ENCODE data around the gene WLS.

The WLS gene

DNA sequence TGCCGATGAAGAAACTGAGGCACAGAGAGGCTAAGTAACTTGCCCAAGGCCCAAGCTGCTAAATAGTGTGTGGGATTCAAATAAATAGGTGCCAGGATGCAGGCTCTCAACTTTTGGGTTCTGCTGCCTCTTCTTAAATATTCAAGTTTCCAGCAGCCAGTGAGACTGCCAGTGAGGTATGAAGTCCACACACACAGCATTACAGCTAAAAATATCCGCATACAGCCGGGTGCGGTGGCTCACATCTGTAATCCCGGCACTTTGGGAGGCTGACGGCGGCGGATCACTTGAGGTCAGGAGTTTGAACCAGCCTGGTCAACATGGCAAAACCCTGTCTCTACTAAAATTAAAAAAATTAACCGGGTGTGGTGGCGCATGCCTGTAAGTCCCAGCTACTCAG, 103.5 kb downstream of the WLS start:
- no peak for DNase-seq

DNA sequence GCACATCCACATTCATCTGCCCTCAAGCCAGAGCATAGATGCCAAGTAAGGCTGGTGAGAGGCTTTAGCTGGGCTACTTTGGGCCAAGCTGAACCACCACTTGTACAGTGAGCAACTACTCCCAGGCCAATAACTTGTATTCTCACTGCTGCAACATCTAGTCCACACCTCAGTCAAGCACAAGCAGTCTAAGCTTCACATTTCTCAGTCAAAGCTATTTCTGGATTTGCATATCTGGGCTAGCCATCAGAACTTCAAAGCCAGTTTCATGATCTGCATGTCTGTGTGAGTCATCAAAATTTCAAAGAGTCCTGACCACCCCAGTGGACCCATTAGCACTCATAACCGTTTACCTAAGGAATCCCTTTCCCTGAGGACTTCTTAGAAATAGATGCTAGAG, 104.2 kb downstream of the WLS start:
- no peak for DNase-seq

DNA sequence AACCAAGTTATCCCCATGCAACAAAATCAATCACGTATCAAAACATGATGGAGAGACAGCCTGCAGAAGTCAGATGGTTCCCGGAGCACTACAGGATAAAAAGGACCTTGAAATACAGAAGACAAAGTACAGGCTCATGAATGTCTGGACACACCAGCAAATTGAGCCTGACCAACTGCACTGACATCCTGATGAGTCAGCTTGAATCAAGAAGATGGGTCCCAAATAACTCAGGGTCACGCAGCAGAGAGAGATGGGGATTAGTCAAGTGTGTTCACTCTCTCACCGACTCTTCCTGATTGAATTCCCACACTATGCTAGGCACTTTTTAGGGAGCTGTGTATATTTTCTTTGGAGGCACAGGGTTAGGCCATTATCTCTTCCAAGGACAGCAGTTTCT, 110.8 kb downstream of the WLS start:
- DNase-seq = no peak

DNA sequence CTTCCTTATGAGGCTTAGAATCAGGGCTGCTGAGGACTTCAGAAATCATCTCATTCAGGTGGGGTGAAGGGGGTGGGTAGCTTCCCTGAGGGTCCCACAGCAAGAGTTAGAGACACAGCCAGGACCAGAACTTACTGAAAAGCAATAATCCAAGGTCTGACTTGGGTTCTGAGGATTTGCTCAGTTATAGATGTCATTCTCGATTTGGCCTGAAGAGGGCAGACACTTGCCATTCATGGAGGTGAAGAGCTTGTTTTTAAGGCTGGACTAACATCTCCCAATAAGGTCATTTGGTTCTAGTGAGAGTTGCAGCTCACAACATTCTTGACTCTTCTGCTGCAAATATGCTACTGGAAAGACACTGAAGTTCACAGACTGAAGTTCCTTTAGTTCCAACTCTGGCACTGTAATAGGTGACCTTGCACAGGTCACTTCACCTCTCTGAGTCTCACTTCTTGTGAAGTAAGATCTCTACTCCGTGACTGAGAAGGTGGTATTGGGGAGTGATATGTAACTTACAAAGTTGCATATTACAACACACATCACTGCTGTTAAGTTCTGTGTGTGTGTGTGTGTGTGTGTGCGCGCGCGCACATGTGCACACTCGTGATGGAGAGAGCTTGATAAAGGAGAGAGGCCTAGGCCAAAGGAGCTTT, 112.1 kb downstream of the WLS start:
- no peak for DNase-seq

DNA sequence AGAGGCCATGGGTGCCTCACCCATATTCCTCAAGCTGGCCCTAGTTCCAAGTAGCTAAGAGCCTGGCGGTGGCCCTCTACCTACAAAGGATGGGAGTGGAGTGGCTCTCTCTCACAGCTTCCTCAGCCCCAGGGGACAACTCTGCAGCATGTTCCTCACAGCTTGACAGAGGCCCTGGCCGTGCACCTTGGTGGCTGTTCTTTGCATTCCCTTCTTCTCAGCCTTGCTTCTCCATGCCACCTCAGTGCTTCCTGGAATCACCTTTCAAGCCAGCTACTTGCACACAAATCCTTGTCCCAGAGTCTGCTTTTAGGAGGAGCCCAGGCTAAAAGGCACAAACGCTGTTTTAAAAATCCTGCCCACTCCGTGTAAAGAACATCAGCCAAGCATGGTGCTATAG, 112.9 kb downstream of the WLS start:
- DNase-seq = no peak

DNA sequence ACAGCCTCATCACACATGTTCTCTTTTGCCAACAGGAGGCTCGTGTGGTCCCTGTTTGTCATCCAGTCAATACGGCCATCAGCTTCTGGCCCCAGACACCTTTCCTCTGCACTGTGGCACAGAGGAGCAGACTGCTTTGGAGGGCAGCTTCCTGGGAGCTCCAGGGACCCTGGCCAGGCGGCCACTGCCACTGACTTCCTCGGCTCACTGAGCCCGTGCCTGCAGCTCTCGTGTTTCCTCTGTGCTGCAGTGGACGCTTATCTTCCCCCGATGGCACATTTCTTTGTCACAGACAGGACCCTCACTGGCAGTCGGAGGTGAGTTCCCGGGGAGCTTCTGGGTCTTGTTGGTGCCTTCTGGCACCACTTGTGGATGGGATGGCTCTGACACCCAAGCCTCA, 114.9 kb downstream of the WLS start:
- no peak for DNase-seq

DNA sequence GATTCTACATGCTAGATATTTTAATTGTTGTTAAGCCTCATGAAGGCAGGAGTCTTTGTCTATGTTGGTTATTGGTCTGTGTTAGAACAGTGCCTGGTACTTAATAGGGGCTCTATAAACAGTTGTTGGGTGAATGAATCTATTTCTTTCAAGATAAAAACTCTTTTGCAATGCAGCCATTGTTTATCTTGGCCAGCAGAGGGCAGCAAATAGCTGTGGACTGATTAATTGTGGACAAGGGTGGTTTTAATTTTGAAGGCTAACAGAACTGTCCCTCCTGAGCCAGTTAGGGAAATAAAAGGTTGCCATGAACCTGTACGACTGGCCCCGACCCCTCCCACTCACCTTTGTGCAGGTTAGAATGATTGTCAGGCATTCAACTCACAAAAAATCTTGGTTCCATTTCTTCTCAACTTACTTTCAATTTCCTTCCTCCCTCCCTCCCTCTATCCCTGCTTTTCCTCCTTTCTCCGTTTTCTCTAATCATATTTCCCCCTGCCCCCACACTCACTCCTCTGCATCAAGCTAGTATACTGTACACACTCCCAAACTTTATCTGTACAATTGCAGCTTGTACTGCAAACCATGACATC, 115.6 kb downstream of the WLS start:
- no peak for DNase-seq

DNA sequence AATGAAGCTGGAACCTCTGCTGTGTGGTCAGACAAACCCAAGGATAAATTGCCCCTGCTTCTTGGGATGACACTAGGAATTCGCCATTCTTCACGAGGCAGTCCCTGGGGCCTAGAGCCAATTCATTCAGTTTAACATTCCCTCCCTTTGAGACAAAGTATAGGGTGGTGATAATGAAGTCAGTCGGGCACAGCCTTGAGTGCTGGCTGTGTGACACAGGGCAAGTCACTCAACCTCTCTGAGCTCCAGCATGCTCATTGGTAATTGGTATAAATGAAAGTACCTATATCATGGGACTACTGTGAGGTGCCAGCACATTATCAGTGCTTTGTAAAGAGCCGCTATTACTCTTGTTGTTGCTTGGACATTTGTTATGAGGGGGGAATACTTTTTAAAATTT, 117.0 kb downstream of the WLS start:
- DNase-seq = no peak

DNA sequence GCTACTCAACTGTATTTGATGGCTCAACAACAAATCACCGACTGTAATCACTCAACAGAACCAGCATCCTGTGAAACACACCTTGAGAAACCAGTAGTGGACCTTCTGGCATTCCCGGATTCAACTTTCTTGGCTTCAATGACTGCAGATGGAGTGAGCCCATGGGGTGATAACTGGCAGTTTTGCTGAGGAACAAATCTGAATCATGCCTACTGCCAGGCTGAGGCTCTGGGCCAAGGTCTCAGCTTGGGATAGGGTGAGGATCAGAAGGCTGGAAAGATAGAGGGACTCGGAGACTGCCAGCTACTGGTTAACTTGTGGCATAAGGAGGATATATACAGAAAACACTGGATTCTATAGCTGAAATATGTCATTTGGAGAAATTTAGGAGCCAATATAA, 118.4 kb downstream of the WLS start:
- DNase-seq = no peak

DNA sequence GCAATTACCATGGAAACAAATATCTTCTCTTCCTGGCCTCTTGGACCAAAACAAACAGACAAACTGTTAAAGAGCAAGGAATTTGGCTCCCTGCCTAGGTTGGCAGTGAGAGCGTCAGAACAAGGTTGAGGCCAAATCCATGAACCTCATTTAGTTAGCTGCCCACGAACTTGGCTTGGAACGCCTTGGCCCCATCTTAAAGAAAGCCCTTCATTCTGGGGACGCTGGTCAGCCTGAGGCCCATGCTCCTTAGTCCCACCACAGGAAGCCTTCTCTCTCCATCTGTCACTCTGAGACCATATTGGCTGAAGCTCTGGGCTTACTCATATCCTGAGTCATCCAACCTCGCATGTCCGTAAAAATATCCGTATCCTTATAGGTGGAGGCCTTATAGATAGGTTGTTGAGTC, 119.5 kb downstream of the WLS start:
- DNase-seq = no peak

DNA sequence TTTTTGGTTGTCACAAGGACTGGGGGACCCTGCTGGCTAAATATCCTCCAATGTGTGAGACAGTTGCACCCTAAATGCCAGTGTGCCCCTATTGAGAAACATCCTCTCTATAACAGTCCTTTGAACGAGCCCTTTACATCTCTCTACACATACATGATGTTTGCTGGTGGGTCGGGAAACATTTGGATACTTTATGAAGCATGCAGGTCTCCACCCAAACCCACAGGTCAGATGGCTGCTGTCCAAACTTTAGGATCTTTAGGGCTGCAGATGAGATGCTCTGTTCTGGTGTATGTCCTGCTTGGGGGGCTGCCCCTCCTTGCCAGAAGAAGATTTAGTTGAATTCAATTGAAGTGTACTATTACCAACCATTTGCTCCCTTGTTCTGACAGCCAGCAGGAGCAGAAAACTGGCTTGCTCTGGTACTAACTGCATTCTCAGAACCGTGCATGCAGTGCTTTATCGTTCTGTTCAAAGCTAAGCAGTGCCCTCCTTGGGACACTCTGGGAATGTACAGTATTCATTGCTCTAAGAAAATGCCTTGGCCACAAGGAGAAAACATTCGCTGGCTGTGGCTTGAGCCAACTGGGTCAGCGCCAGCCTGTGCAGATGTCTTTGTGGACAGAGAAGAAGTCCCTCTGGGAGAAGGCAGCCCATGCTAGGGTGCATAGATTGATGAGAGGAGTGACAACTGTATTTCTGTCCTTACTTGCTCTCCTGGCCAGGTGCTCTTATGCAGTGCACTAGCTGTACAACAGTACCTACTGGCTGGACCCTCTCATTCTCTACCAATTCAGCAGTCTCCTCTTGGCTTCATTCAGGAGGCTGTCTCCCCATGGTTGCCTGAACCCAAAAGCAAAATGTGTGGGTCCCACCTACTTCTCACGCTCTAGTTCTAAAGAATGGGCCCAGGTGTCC, 120.5 kb downstream of the WLS start:
- DNase-seq = no peak

DNA sequence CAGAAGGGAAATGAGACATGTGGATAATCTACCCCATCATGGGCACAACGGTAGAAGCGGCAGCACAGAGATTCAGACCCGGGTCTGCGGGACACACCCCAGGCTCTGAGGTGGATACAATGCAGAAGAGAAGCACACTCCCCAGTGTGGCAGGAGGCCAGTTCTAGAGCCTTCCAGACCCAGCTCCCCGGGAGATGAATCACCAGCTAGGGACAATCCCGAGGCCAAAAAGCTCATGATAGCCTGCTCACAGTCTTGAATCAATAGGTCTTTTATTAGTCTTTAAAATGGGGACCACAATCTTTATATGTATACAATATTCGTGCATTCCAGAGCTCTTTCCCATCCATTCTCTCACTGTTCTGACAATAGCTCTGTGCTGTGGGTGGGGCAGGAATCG, 124.6 kb downstream of the WLS start:
- no peak for DNase-seq

DNA sequence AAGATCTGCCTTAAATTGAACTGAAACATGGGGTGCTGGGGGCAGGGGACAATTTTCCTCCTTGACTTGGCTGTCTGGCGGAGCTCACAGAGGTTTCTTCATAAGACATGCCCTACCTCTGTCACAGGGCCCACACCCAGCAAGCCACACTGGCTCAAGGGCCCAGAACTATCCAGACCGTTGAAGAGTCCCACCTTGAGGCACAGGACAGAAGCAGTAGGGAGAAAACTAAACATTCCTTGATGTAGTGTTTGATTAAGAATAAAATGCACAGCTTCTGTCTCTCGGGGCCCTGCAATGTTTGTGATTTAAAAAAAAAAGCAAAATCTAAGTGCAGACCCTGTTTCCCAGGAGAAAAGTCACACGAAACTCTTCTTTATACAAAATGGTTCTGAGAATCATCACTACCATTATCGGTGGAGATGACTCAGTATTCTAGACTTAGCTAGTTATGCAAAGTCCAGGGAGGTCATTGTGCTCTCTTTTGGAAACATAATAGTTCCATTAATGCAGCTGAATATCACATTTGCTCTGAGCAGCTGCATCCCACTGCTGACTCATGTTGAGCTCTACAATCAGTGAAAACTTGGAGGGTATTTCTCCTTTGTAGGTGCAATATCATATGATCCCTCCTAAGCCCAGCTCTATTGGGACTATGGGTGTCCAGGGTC, 128.3 kb downstream of the WLS start:
- no peak for DNase-seq

DNA sequence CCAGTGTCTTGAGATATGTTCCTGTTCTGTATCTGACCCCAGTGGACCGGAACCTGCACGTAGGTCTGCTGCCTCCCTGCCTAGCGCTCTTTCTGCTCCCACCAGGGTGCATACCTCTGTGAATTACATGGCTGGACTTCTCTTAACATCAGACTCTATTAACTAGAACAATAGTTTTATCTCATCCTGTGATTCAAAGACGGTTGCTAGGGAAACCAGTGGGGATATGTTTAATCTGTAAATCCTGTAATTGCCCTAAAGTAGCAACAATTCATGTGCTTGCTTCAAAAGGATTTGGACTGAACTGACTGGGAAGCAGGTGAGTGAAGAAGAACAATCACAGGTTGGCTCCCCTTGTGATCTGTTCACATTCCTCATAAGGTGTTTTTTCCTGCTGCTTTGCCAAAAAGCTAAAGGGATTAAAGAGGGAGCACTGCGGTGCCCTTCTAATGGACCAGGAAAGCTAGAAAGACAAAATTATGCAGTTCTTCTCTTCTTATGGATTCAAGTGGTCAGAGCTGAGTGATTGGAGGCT, 129.2 kb downstream of the WLS start:
- DNase-seq = no peak

DNA sequence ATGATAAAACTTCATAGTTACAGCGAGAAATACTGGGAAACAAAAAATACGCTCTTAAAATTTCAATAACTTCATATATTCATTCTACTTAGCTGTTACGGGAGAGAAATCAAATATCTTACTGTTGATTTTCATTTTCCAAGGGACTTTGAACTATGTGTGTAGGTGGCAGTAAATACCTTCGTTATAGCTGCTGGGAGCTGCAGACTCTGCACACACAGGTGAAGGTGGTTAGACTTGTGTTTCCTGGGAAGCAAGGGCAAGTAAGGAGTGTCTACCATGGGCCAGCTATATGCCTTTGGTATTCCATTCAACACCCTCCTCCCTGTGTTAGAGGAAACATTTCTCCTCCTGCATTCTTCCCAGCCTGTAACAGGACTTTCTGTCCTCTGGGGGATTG, 130.5 kb downstream of the WLS start:
- DNase-seq = no peak

DNA sequence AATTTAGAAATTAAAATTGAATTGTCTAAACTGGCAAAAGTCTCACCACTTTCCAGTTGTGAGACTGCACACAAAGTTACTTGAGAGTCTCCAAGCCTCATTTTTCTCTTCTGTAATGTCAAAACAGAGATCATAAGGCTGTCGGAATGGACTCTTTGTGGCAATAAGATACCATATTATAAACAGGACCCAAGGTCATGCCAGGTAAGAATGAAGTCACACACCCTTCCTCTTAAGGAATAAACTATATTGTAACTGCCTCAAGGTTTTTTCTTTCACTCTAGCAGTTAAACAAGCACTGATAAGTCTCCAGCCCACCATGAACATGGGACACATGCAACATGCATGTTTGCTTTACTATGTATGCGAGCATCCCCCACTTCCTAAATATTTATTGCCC, 131.8 kb downstream of the WLS start:
- DNase-seq = no peak

DNA sequence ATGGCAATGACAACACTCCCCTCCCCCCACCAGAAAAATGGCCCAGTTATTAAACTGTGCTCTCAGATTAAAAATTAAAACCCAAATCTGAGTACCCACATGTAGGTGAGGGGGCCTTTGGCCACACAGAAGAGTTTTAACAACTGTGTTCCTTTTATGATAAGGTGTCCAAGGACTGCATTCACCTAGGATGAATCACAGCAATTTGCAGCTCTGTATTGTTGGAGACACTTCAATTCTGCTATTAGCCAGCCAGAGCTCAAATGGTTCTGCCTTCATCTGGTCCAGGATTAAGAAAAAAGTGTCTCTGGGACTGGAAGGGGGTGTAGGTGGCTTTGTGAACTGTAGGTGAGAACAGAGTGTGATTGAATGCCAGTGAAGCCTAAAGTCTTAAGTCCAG, 138.6 kb downstream of the WLS start:
- DNase-seq = no peak

DNA sequence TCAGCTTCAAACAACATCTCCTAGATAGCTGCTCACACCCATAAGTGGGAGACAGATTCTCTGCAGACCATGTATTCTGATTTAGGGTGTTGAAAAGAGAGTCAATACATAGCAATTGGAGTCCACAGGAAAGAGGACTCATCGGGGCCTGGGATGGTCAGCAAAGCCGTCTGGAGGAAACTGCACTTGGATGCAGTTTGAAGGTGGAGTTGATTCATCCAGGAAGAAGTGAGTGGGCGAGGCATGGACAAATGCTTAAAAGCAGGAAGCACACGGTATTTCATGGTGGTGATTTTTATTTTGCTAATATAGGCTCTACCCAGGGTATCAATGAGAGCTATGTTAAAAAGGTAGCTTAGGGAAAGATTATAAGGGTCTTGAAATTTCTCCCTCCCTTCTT, 145.1 kb downstream of the WLS start:
- no peak for DNase-seq

DNA sequence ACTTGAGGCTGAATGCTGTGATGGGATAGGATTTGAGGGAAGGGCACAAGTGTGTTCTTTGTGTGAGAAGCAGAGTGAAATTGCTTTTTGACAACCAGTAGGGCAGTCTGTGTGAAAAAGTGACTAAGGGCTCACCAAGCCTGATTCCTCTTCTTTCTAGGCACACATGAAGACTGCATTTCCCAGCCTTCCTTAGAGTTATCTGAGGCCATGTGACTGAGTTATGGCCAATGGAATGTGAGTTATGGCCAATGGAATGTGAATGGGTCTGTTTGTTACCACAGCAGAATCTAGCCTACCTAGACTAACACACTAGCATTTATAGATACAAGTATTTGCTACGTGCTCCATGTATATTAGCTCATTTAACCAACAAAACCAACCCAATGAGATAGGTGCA, 146.6 kb downstream of the WLS start:
- DNase-seq = no peak

DNA sequence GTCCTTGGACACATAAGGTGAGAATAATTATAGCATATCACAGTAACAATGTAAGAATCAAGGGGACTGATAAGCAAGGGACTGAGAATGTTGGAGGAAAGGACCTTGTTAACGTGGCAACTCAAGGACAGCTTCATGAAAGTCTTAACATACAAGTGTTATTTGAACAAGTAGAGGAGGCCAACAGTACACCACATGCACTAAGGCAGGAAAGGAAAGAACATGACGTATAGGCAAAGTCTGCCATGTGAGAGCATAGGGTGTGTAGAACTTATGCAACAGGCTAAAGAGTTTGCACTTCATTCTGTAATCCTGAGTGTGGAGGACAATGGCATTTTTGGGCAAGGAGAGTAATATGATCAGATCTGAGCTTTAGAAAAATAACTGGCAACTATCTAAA, 148.6 kb downstream of the WLS start:
- DNase-seq = no peak

DNA sequence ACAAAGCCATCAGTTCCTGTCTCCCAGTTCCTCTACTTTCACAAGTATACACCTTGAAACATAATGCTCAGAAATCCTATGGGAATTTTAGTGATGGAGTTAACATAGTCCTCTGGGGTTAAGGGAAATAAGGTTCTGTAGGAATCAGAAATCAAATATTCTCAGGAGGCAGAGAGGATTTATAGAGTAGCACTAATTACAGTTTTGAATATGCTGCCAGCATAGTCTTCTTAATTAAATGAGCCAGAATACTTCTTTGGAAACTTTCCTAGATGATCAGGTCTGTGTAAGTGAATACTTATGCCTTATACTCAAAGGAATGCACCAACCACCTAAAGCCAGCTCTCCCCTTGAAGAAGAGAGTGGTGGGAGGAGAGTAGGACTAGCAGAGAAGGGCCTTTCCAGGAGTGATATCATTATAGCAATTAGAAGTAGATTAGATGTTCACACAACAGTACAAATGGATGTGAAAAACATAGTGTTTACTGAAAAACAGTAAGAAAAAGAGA, 150.5 kb downstream of the WLS start:
- no peak for DNase-seq

DNA sequence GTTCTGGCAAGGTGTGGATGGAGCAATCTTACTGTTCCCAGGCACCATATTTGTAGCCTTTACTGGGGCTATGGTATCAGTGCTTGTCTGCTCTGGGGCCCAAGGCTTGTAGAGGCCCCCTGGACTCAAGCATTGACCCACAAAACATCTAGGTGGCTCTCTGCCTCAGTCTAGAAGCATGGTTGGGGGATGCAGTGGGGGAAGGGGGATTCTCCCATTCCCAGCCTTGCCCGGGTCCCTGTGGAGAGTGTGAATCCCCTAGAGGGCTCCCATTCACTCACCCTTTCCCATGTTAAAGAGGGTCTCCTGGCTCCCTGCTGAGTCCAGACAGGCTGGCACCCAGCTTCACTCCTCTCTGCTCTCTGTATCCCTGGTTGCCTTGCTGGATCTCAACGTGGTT, 153.7 kb downstream of the WLS start:
- DNase-seq = no peak

Measured in activated effector memory CD4-positive, alpha-beta T cell treated with Interleukin-2 at 50 U/mL for 16 hours (primary cell).